ENCODE measurements around the gene ITGB1. TPM values are rescaled to one million over a fixed set of nuclear protein-coding genes. Genes with fewer than 3 reads are reported as not detected.
A peak's percentile ranks its signal among the peaks of the same experiment; 100 is the strongest.

The ITGB1 gene
- total and polyA plus RNA-seq, 2 of the 8 experiments (the other 6 are each of a cell fraction or from before 2014, with no cell fraction given), result 82.7 to 321 TPM

- Histone ChIP-seq H4K91ac (replicated peaks; ENCODE audit: insufficient read length, low read length) (no peak overlapping the region), H3K14ac (ENCODE audit: insufficient read length) (no peak overlapping the region), H3K79me2 (ENCODE audit: control insufficient read depth in 1 of 2, insufficient read depth in 2 of 2, low read length in 2 of 2) (no peaks in the 10 kb centered on the region), H3K27me3 (replicated peaks in 1 of 4; ENCODE audit: control insufficient read depth in 3 of 4, extremely low read depth in 1 of 4, insufficient read depth in 3 of 4, low read length in 3 of 4) (no peaks in the 10 kb centered on the region), H3K9me3 (ENCODE audit: insufficient read depth in 2 of 2, low read depth in 1 of 2, low read length in 1 of 2) (no peaks in the 10 kb centered on the region), H3K4me3 (ENCODE audit: extremely low read depth in 1 of 4, insufficient read depth in 2 of 4, low read depth in 3 of 4, low read length in 4 of 4) (no peak overlapping the region), H2BK120ac (replicated peaks; ENCODE audit: low read depth, low read length) (no peak overlapping the region), H3K23ac (ENCODE audit: insufficient read length) (no peak overlapping the region), H4K20me1 (replicated peaks in 1 of 2; ENCODE audit: control insufficient read depth in 1 of 2, insufficient read depth in 2 of 2, low read length in 2 of 2) (no peaks in the 10 kb centered on the region), H2BK15ac (ENCODE audit: low read length) (no peak overlapping the region), H2BK5ac (ENCODE audit: low read depth, low read length) (no peak overlapping the region), H3K4ac (replicated peaks; ENCODE audit: insufficient read length, low read depth, low read length) (peak overlapping the region; percentile 6), H2AK5ac (ENCODE audit: low read depth, low read length) (no peak overlapping the region), H3K4me1 (replicated peaks in 1 of 4; ENCODE audit: control insufficient read depth in 3 of 4, insufficient read depth in 4 of 4, low read length in 3 of 4) (peaks cover 0 to 7% (median 2%) of the 10 kb centered on the region in 4 experiments; a peak in 3 of 7 replicates), H3K4me2 (ENCODE audit: insufficient read depth in 1 of 2, low read depth in 2 of 2, low read length in 2 of 2) (no peak overlapping the region), H3K27ac (ENCODE audit: low read depth, low read length) (no peak overlapping the region), H3K79me1 (ENCODE audit: low read depth, low read length) (no peaks in the 10 kb centered on the region), H3K56ac (replicated peaks; ENCODE audit: insufficient read length, low read depth, low read length) (no peak overlapping the region), H4K8ac (ENCODE audit: extremely low read depth, insufficient read depth, low read length) (no peak overlapping the region), H2BK12ac (ENCODE audit: low read depth, low read length) (no peak overlapping the region; the same call in 1 of the 2 replicates), H3K36me3 (ENCODE audit: control insufficient read depth in 2 of 4, insufficient read depth in 4 of 4, low read length in 3 of 4) (no peaks in the 10 kb centered on the region), H4K5ac (ENCODE audit: insufficient read length, low read depth, low read length) (no peak overlapping the region), H2BK20ac (ENCODE audit: low read length) (no peak overlapping the region), H3K18ac (ENCODE audit: extremely low read depth, low read length) (no peak overlapping the region), H3K23me2 (ENCODE audit: low read depth, low read length) (peaks cover 4% of the 10 kb centered on the region), H3K9ac (replicated peaks in 1 of 4; ENCODE audit: extremely low read depth in 1 of 4, low read depth in 3 of 4, low read length in 3 of 4) (no peak overlapping the region), H2AFZ (ENCODE audit: low read length) (peak overlapping the region; percentile 86; the same call in 1 of the 2 replicates)
- FAIRE-seq (no peak), DNase-seq (ENCODE audit: low read depth in 1 of 2, low spot score in 2 of 2) (no peak)
- POLR2A ChIA-PET (ENCODE audit: partially characterized antibody), result interaction anchor here (0.6 kb wide), 1 partner anchor 33 kb away, joined by 3 read pairs; no protein-coding TSS in a partner anchor
- WGBS, 2 experiments (ENCODE audit: extremely low coverage in 1 of 2, insufficient coverage in 1 of 2, insufficient read length in 1 of 2, insufficient replicate concordance in 2 of 2, low coverage in 1 of 2, low lambda C conversion rate in 2 of 2, missing lambda C conversion rate in 1 of 2), result 83% methylated on average over 4 of the region's 4 CpGs; no CpG with 5 or more reads in 1 of the 2 experiments
- CTCF ChIA-PET (ENCODE audit: partially characterized antibody), result interaction anchor here (1.1 to 2.4 kb wide), 4 partner anchors 22 to 66 kb away, joined by 3 to 9 read pairs (median 6); no protein-coding TSS in a partner anchor
- TF ChIP-seq FOSL1 (IDR thresholded peaks at IDR 0.05; ENCODE audit: insufficient read depth, low read depth, low read length), result no peak
- TF ChIP-seq SAP30 (IDR thresholded peaks at IDR 0.05; ENCODE audit: insufficient read depth, insufficient replicate concordance, low read length), result no peak
- TF ChIP-seq CBX8 (IDR thresholded peaks at IDR 0.05; ENCODE audit: borderline replicate concordance, low read depth, low read length), result no peak
- no peak for TF ChIP-seq EGR1 (IDR thresholded peaks at IDR 0.05; ENCODE audit: borderline replicate concordance, low read depth, low read length)
- no peak for TF ChIP-seq E2F6 (IDR thresholded peaks at IDR 0.05)
Measured at GRCh38 chr10:32985341-32985764, 27.3 kb upstream of the ITGB1 start.

Data from H1 (cell line).